GM19351 (cell line): ENCODE results near the gene RFTN1.
A peak's percentile ranks its signal among the peaks of the same experiment; 100 is the strongest.

Experiments used
- ATAC-seq: cut with Tn5 transposase; IDR thresholded peaks from one replicate; pipeline ENCODE4 v1.9.1; 2021; ENCODE audit warnings: mild to moderate bottlenecking, moderate library complexity; ENCODE audit not compliant: unreplicated experiment

The RFTN1 gene

DNA sequence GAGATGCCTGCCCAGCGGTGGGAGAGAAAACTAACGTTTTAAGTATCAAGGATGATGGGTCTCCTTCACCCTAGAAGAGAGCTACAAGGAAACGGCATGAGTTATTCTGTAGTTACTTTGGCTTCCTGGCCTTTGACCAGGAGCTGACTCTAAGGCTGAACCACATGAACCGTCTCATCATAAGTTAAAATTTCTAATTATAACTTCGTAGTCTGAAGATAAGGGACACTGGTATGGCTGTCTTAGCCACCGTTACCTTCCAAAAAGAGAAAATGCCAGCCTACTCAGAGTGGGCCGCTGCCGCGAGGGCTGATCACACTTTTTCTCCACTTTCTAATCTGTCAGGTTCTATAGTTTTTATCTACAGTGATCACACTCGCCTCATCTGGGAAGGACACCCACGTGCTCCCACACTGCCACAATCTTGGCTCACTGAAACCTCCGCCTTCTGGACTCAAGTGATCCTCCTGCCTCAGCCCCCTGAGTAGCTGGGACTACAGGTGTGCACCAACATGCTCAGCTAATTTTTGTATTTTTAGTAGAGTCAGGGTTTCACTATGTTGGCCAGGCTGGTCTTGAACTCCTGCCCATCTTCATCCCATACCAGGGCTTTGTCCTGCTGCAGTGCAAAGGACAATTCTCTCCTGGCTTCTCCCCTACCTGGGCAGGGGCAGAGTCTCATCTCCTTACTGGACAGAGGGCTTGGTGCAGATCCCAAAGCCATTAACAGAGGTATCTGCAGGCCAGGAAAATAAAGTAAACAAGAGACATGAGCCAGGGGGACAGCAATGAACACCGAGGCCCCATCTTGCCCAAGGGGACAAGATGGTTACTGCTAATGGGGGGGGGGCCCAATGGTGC is 73.4 kb downstream of the RFTN1 start:
- ATAC-seq = no peak

DNA sequence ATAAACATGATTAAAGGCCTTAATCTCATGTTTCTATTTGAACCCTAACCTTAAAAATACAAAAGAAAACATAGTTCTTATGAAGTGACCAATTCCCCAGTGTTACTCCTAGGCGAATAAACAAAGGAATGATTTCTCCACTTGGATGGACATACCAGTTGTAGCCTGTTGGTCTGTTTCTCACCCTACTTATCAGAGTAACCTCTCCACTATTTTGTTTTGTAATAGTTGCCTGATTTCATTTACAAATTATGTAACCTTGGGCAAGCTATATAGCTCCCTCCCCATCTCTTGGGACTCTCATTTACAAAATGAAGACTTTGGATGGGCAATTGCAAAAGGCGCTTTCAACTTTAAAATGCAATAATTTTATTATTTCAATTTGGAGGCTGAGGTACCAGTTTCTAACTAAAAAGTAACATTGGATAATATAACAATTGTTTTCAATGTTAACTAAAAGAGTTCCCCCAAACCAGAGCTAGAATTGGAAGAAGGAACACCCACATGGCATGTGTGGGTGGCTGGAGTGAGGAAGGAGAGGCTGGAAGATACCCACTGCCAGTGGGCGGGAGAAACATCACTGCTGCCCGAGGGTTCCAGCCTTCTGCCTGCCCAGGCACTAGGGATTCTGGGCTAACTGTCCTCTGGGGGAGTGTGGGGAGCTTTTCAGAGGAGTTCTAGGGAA is 74.2 kb downstream of the RFTN1 start:
- no peak for ATAC-seq

DNA sequence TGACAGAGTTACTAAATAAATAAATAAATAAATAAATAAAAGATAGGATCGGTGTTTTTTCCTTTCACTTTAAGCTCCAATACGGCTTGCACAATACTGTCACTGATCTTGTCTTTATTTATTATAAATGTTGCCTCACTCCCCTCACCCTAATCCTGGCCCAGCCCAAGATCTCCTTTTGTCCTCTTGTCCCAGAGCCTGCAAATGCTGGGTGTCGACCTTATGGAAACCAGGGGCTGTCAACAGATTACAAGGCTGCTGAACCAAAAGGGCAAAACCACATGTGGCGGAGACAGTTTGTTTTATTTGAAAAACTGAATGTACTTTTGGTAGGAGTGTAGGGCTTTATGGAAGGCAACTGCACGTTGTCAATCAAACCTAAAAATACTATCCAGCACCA is 75.9 kb downstream of the RFTN1 start:
- ATAC-seq = no peak

DNA sequence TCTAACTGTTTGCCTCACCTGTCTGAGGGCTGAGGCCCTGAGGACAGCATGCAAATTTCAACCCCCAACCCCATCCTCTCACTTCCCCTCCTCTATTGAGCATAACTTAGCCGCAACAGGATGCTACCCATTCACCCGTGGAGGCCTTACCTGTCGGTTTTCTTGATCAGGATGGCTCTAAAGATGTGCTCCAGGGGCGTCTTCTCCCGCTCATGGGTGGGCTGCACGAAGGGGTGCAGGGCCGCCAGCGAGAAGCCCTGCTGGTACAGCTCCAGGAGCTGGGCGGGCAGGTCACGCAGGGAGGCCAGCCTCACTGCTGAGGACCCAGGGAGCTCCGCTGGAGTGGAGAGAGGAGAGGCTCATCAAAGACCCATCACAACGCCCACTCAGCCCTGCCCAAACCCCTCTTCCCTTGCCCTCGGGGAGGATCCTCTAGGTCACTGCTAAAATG is 79.8 kb downstream of the RFTN1 start:
- peak; percentile 82 for ATAC-seq

DNA sequence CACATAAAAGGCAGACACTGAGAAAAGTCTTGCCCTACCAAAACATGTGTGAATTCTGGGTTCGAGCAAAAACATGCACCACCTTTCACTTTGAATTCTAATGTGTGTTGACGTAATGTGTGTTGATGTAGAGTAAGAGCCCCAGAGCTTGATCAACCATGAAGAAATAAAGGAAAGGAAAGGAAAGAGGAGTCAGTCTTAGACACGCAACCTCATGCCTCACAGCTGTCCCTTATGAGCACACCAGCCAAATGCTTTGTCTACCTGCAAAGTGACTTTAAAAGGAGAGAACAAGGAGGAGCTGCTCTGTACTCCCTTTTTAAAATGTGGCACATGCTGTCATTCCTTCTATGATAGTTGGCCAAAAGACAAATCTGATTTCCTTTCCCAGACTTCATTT is 80.8 kb downstream of the RFTN1 start:
- ATAC-seq = peak; percentile 18

DNA sequence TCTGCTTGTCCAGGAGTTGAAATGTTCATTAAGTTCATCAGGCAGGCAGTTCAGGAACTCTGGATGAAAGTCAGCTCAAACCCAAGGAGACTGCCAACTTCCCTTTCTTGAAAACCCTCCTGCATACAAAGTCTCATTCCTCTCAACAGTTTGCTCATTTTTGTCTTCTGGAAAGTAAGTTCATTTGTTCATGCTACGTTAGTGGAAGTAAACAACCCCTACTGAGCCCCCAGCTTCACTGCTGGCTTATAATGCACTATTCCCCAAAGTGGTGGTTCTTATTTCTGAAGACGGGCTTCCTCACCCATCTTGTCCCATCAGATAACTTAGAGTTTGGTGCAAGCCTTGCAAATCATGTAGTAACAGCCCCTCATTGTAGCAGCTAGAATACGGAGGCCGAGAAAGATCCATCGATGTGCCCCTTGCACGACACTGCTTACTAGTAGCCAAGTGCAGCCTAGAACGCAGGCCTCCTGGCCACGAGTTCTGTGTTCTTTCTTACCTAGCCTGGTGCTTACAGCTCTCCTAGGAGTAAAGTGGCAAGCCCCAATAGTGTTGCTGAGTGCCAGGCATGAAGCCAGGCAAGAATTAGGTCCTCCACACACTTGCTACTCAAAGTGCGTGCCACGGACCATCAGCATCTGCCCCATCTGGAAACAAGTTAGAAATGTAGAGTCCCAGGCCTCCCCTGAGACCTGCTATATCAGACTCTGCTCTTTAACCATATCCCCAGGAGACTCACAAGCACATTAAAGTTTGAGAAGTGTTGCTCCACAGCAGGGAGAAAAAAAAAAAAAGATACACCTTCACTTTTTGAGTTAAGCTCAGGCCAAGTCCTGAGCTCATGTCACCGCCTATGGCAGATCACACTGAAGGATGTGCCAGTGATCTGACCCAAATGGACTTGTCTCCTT is 82.5 kb downstream of the RFTN1 start:
- ATAC-seq = peak; percentile 37

DNA sequence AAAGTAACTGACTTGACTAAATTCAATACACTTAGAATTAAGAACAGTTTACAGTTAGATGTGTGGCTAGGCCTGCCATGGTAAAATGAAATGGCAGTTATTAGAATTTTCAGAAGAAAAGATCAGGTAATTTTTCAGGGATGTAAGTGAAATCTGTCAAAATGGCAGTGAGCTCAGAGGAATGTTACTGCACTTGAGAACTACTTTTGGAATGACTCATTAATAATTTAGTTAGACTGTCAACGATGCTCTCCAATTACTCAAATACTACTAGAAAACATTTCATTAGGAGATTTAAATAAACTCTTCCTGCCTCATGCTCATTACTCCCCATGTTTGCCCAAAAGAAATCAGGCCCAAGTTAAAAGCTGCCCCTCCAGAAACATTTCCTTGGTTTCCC is 84.4 kb downstream of the RFTN1 start:
- ATAC-seq = no peak

DNA sequence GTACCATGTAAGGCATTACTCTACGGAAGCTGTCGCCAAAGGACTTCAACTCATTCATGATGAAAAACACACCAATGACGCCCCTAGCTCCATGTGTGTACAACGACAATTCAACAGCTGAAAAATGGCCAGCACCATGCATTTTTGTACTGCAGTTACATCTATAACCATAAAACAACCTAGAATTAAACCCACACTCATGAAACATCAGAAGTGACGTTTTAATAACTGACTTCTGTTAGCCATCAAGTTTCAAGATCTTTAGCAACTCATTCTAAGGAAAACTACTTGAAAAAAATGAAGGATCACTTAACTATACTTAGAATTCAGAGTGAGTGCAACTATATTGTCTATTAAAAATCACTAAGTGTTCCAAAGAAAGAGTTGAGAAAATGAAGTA is 84.9 kb downstream of the RFTN1 start:
- ATAC-seq = no peak

DNA sequence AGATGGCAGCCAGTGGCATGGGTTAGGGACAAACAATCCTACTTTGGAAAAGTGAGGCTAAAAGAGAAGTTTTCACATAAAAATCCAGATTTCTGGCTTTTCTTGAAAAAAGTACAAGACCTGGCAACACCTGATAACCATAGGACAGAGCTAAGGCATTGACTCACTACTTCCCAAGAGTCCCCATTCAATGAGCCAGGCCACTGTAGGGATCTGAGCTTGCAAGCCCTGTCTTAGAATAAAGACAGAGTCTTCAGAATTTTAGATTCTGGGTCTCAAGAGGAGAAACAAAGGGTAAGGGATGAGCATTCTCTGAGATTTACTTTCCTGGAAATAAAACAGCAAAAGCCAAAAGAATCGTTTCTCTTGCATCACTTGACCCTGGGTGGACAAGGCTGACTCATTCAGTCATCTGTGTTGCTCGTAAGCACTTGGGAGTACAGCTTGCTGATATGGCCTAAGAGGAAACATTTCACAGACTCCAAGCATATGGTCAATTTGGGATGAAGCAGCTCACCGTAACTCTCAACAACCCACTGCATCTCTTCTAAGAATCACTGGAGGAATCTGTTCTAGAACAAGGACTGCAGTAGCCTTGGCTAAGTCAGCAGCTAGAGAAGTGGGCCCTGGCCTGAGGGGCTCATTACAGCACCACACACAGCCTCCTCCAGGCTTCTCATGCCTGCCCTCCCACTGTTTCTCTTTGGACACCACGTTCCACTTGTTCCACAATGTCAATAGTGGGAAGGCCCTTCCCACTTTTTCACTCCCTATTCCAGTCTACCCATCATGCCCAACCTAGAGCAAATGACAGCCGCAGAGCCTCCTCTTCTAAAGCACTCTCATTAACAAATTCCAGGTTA is 86.2 kb downstream of the RFTN1 start:
- no peak for ATAC-seq

DNA sequence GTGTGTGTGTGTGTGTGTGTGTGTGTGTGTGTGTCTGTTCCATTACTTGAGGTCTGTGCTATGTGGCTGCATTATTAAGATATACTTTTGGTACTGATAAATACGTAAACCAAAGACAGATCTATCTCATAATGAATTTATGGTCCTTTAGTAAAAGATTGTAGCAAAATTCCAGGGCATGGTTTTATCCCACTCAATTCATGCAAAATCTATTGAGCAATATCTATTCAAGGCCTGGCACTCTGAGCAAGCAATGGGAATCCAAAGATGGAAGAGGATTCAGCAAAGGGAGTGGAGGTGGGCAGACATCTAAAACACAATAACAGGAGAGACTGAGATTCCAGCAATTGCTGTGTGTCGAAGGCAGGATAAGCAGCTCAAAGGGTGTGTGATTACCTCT is 86.8 kb downstream of the RFTN1 start:
- ATAC-seq = no peak

DNA sequence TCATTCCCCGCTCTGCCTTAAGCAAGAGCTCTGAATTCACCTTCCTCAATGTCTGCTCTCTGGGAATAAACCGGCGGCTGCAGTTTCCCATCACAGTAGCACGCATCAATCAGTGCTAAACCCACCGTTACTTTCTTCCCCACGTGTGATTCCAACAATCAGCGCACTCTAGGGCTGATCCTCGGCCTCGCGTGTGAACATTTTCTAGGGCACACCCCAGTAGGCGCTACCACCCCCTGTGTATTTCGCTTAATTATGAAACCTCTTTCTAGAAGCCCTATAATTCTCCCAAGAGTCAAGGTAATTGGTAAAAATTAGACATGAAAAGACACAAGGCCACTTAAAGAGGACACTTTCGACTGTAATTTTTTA is 87.5 kb downstream of the RFTN1 start:
- no peak for ATAC-seq

DNA sequence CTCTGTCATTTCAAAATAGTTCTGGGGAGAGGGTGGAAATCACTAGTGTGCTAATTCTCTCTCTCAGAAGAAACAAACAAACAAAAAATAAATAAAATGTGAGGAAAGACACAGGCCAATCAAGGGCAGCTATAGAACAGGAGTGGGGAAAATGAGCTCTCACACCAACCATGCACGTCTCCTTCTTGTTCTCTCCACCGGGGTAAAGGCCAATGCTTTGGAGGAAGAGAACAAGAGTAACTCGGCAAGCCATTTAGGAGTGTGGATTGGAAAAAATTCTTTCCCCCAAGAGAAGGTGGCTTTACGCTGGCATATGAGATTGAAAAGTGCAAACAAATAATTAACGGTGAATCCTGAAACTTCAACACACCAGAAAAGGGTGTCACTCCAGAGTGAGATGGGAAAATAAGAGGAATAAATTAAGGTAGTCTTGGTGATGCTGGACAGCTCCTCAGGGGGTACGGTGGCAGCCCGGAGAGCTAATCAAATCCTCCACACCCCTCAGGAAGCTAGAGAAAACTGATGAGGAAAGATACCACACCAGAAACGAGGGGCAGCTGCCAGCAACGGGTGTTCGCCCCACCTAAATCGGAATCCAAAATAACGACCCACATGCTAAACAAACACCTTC is 88.0 kb downstream of the RFTN1 start:
- no peak for ATAC-seq

DNA sequence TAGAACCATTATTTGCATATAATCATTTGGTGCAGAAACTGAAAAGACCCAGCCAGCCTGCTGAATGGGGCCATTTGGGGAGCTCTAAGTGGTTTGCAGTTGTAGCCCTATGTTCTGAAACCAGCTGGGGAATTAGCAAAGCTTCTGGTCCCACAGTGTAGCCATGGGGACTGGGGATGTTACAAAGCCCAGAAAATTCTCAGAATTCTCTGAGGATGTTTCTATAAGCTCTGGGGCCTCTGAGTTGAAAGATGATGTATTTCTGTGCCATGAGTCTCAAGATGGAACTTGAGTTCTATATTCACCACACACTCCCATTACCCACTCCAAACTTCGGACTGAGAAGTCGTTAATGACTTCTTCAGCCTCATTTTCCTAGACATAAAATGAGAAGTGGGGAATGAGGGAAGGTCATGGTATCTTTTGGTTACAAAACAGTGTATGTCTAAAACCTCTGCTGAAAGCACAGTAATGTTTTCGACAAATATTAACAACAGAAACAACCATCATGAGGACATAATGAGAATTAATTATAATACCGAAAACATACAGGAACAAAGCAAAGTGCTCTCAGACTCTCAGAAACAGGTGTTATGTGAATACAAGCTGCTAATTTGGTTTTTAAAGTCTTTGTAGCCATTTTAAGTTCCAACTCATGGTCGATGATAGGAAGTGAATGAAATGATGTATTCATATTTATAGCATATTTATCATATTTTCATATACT is 89.4 kb downstream of the RFTN1 start:
- ATAC-seq = peak; percentile 89

DNA sequence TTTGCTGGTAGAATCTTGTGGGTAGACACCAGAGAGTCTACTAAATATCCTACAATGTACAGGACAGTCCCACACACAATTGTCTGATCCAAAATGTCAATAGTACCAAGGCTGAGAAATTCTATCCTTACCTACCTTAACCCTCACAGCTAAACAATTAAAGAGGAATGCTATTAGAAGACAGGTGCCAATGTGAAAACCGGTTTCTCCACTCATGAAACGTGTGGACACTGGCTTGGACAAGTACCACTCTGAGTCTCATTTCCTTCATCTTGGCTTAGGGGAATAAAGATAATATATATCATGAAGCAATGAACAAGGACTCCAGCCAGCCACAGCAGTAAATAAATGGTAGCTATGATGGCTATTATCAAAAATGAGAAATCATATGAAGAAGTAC is 90.2 kb downstream of the RFTN1 start:
- ATAC-seq = no peak

DNA sequence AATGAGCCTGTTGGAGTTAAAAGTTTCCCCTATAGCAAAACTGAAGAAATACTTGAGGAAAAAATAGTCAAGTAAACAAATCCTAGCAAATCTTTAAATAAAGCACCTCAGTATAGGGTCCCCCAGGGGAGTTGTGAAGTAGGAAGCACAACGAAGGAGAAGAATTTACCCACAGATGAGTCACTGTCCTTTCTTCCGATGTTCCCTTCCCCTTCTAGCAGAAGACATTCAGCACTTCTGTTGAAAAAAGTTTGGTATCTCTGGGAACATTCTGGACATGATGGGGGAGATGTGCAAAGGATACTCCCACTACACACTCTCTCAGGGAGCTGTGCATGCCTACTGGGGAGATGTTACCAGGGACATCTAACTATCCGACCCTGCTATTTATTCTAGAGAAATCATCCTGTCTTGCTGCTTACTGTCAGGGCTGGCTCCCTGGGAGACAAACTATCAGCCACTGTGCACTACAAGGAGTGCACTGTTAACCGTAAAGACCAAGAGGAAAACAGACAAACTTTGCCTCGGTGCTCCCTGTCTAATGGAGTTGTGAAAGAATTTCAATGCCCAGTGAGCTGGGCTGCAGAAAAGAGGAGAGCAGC is 93.8 kb downstream of the RFTN1 start:
- no peak for ATAC-seq

DNA sequence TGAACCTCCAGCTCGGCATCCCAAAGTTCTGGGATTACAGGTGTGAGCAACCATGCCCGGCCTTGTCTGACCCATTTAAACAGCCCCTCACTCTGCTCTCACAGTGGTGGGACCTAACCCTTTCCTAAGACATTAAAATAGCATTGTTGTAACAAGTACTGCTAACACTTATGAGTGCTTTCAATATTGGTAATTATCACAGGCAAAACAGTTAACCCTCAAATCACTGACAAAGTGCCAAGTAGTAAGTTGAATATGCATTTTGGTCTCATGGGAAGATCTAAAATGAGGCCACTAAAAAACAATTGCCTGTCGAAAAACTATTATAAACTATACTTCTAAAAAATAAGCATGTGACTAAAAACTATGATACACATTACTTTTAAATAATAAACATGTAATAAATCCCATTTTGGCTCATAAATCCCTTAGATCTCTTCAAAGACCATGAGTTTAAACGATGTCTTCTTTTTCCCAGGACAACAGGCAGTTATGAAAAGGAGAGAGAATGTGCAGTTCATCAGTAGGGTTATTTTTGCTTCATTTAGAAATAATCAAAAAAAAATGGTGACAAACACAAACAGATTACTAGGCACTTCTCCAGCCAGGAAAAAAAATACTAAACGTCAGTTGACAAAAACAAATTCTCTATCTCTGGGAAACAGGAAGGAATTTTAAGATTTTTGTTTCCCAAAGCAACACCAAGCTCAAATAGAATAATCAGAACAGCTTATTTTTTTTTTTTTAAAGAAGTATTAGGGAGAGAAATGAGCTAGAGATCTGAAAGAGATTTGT is 95.4 kb downstream of the RFTN1 start:
- no peak for ATAC-seq

DNA sequence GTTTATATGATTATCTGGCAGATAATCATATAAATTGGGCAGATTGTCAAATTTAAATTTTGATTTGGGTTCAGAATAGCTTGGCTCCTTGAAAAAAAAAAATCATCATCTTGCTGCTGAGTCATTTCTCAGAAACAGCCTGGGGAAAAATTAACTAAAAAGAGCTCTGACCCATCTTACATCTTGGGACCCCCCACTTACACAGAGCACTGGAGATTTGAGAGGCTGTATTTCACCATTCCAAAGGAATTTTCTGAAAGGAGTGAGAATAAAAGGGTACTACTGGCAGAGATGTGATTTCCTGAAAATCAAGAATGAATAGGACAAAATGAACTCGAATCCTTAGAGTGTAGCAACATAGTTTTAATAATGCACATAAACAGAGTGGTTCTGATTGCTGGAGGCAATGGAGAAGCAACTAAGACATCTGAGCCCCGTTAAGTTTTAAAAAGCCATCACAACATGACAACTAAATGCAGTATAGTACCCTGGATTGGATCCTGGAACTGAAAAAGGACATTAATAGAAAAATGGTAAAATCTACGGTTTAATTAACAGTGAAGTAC is 97.5 kb downstream of the RFTN1 start:
- no peak for ATAC-seq

DNA sequence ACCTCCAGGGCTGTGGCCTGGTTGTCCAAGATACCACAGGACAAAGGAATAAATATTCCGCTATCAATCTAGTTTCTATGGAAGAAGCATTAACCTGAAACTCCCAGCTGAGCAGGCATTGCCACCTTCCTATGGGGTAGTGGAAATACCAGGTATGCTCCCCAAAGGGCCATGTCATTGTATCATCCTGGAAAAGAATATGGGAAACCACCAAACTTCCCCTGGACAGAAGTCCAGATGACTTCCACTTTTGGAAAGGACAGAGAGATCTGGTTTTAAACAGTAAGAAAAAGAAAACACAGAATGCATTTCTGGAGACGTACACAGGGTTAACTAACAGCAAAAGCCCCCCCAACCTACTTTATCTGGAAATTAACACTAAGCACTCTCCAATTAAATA is 100.2 kb downstream of the RFTN1 start:
- ATAC-seq = no peak
